A549 (cell line): ENCODE results near the gene NOXO1.

Experiments used
- CTCF ChIP-seq: fragments of >200 bp; sonication (Bioruptor Twin); formaldehyde crosslinking; IDR thresholded peaks from 3 replicates; pipeline ENCODE4 v1.5.1; 2016
- ELK1 ChIP-seq: fragments of 150-350 bp; IDR thresholded peaks from 2 replicates; pipeline ENCODE4 v1.6.1; 2014; ENCODE audit warnings: low read depth, mild to moderate bottlenecking, low read length
- EP300 ChIP-seq, 2 experiments: fragments of >200 bp; sonication (Bioruptor Twin); formaldehyde crosslinking; IDR thresholded peaks; 2 replicates in 1 of 2; 3 replicates in 1 of 2; pipeline ENCODE4 v1.6.1; 2016 to 2017
- HDAC2 ChIP-seq: fragments of 200-600 bp; sonication (generic); IDR thresholded peaks from 2 replicates; pipeline ENCODE4 v1.6.1; 2016
- MAX ChIP-seq: IDR thresholded peaks from 2 replicates; pipeline ENCODE4 v1.6.1; 2012
- MYC ChIP-seq: IDR thresholded peaks from 2 replicates; pipeline ENCODE4 v1.6.1; 2012; ENCODE audit warnings: mild to moderate bottlenecking, inconsistent platforms, low read length, improper control_type of control experiment, borderline replicate concordance
- POLR2A ChIP-seq: IDR thresholded peaks from 2 replicates; pipeline ENCODE4 v1.6.1; 2012; ENCODE audit warnings: mild to moderate bottlenecking, low read length
- USF2 ChIP-seq: fragments of 450-650 bp; IDR thresholded peaks from 2 replicates; pipeline ENCODE4 v1.6.1; 2014; ENCODE audit warnings: antibody characterized with exemption

- TF ChIP-seq CTCF (no peak), POLR2A (no peak), USF2 (no peak), MYC (no peak), ELK1 (no peak), EP300 (IDR thresholded peaks at IDR 0.05) (no peak), MAX (no peak), HDAC2 (no peak)
Measured at GRCh38 chr16:1993731-1994131, 12.5 kb upstream of the NOXO1 start.
